Mesothelial cell of epicardium (in vitro differentiated cells): ENCODE results near the gene ATP6V0A1. TPM values are rescaled to one million over a fixed set of nuclear protein-coding genes. Genes with fewer than 3 reads are reported as not detected.
A peak's percentile ranks its signal among the peaks of the same experiment; 100 is the strongest.

ENCODE experiments used
- DNase-seq, 2 experiments: peaks; one replicate each; pipeline ENCODE4 v3.0.0; 2021; ENCODE audit warnings: low spot score in 2 of 2; ENCODE audit not compliant: unreplicated experiment in 2 of 2
- H3K27ac Mint-ChIP-seq: 2 replicates; pipeline ENCODE4 v1.8.0; 2021; ENCODE audit warnings: mixed read lengths
- H3K27me3 Mint-ChIP-seq: 2 replicates; pipeline ENCODE4 v1.8.0; 2021; ENCODE audit warnings: low read depth, mixed read lengths
- H3K36me3 Mint-ChIP-seq: 2 replicates; pipeline ENCODE4 v1.8.0; 2021; ENCODE audit warnings: mixed read lengths
- H3K4me1 Mint-ChIP-seq: 2 replicates; pipeline ENCODE4 v1.8.0; 2021; ENCODE audit warnings: mixed read lengths
- H3K4me3 Mint-ChIP-seq: 2 replicates; pipeline ENCODE4 v1.8.0; 2021; ENCODE audit warnings: mild to moderate bottlenecking, moderate library complexity, mixed read lengths
- H3K9me3 Mint-ChIP-seq: 2 replicates; pipeline ENCODE4 v1.8.0; 2021; ENCODE audit warnings: mixed read lengths
- total RNA-seq: library from RNA; stranded (reverse); gene quantifications from 3 replicates; pipeline ENCODE4 v1.2.1, GENCODE V29; 2021
- TF ChIP-seq, protein P1 (sequence below): fragments of 200-600 bp; sonication (generic); IDR thresholded peaks from one replicate; pipeline ENCODE4 v1.5.0; 2021; ENCODE audit warnings: antibody characterized with exemption; ENCODE audit not compliant: unreplicated experiment

Gene ATP6V0A1
- total RNA-seq, 1 donor from 2014 or later, result 60.4 TPM

DNA sequence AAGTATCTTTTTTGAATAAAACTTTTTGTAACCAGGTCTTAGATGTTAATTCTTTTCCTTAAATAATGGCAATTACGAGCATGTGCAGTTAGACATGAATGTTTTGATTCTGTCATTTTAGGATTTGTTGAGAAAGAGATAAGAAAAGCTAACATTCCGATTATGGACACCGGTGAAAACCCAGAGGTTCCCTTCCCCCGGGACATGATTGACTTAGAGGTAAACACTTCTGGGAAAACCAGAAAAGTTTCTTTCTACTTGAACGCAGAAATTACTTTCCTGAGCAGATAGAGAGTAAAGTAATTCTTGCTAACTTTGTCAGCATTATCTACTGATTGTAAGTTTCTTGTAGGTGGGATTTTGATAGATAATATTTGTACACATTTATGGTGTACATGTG is 9.2 kb downstream of the ATP6V0A1 start:
- TF ChIP-seq, protein P1, sequence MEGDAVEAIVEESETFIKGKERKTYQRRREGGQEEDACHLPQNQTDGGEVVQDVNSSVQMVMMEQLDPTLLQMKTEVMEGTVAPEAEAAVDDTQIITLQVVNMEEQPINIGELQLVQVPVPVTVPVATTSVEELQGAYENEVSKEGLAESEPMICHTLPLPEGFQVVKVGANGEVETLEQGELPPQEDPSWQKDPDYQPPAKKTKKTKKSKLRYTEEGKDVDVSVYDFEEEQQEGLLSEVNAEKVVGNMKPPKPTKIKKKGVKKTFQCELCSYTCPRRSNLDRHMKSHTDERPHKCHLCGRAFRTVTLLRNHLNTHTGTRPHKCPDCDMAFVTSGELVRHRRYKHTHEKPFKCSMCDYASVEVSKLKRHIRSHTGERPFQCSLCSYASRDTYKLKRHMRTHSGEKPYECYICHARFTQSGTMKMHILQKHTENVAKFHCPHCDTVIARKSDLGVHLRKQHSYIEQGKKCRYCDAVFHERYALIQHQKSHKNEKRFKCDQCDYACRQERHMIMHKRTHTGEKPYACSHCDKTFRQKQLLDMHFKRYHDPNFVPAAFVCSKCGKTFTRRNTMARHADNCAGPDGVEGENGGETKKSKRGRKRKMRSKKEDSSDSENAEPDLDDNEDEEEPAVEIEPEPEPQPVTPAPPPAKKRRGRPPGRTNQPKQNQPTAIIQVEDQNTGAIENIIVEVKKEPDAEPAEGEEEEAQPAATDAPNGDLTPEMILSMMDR, result no peak
- Mint-ChIP-seq H3K4me3 (no peak overlapping the region), H3K27ac (peak overlapping the region; percentile 27), H3K36me3 (peaks cover 31% of the 10 kb centered on the region), H3K4me1 (peaks cover 11% of the 10 kb centered on the region), H3K27me3 (no peaks in the 10 kb centered on the region), H3K9me3 (no peaks in the 10 kb centered on the region)
- no peak for DNase-seq

DNA sequence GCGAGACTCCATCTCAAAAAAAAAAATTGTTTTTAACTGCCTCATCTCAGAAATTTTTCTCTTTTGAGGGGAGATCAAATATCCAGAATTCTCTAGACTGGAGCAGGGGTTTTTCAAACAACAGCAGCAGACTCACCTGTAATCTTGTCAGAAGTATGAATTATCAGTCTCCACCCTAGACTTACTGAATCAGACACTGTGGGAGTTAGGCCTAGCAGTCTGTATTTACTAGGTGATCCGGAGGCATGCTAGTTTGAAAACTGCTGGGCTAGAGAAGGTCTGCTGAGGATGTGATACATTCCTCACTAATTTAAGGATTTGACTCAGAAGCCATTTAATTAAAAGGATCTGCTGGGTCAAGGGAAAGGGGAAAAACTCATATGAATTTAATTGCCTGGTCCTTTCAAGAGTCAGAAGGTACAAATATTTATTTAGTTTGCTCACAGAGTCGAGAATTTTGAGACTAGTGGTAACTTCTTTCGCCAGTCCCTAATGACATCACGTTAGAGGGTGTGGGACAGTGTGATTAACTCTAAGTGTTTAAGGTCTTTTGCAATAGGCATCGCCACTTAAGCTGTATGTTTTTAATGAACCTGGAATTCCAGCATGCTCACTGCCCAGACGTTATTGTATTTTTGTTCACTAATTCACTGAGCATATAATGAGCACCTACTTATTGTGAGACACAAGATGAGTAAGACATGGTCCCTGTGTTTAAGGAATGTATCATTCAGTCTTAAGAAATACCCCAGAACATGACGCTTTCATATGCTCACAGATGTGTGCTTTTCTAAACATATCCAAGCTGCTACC is 14.2 kb downstream of the ATP6V0A1 start:
- Mint-ChIP-seq H3K4me3 (no peak overlapping the region), H3K9me3 (no peaks in the 10 kb centered on the region), H3K36me3 (peaks cover 44% of the 10 kb centered on the region), H3K27me3 (no peaks in the 10 kb centered on the region), H3K4me1 (peaks cover 5% of the 10 kb centered on the region), H3K27ac (no peak overlapping the region)
- DNase-seq, result no peak
- TF ChIP-seq, protein P1, result no peak

DNA sequence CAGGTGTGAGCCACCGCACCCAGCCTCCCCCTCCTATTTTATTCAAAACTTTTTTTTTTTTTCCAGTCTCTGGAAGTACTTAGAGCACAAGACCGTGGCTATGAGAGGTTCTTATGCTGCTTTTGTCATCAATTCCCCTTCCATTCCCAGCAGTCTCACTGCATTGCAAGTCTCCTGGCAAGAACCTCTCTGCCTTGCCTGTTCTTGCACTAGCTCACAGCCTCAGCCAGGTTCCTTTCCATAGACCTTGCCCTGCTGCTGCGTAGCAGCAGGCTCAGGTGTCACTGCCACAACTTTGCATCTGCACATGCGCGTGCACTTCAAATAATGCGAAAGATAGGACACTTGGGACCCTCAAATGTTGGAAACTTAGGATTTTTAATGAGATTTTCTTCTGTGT is 15.6 kb downstream of the ATP6V0A1 start:
- Mint-ChIP-seq H3K4me3 (no peak overlapping the region), H3K36me3 (peaks cover 54% of the 10 kb centered on the region), H3K4me1 (no peaks in the 10 kb centered on the region), H3K9me3 (no peaks in the 10 kb centered on the region), H3K27ac (no peak overlapping the region), H3K27me3 (no peaks in the 10 kb centered on the region)
- TF ChIP-seq, protein P1, result no peak
- no peak for DNase-seq

DNA sequence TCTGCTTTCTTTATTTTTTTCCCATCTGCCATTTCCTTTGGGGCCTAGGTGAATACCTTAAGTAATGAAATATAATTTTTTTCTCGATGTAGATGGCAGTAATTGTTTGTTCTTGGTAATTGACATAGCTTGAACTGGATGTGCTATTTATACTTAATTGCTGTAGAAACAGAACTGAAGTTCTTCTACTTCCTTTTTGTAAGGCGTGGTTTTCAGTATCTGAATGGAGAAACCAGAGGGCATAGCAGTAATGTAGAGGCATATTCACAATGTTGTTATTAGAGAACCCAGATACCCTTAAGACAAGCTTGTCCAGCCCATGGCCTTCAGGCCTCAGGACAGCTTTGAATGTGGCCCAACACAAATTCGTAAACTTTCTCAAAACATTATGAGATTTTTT is 16.4 kb downstream of the ATP6V0A1 start:
- DNase-seq, result no peak
- TF ChIP-seq, protein P1, result no peak
- Mint-ChIP-seq H3K27me3 (no peaks in the 10 kb centered on the region), H3K27ac (no peak overlapping the region), H3K9me3 (no peaks in the 10 kb centered on the region), H3K4me1 (no peaks in the 10 kb centered on the region), H3K4me3 (no peak overlapping the region), H3K36me3 (peaks cover 56% of the 10 kb centered on the region)

DNA sequence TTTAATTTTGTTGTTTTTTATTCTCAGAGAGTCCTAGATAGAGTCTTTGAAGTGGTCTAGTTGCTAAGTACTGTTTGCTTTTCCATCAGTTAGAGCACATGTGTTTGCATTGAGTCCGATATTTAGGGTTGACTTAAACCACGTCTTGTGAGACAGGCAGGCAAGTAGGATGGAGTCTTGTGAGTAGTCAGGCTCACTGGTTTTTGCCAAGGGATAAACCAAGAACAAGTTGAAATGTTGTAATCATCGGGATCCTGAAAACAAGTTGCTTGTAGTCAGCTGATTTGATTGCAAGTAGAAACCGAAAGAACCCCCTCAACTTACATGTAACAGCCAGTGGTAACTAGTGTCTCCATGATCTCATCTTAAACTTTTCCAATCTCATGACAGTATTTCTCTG is 17.2 kb downstream of the ATP6V0A1 start:
- Mint-ChIP-seq H3K36me3 (peaks cover 57% of the 10 kb centered on the region), H3K4me1 (no peaks in the 10 kb centered on the region), H3K4me3 (no peak overlapping the region), H3K9me3 (no peaks in the 10 kb centered on the region), H3K27me3 (no peaks in the 10 kb centered on the region), H3K27ac (no peak overlapping the region)
- TF ChIP-seq, protein P1, result no peak
- no peak for DNase-seq

DNA sequence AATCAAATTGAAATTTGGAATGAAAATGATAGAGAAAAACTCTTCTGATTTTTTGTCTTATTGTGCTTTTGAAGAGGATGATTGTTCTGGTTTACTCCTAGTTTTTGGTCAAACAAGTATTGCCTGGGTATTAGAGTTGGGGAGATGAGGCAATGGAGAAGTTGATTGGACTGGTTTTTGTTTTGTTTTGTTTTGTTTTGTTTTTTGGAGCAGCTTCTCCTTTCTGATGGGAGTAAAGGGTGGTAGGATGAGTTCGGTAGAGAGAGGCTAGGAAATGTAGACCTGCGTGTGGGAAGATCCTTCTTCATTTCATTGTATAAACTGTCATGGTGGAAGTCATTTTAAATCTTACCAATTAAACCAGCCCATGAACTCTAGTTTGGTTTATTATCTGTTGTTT is 17.7 kb downstream of the ATP6V0A1 start:
- Mint-ChIP-seq H3K4me3 (no peak overlapping the region), H3K9me3 (no peaks in the 10 kb centered on the region), H3K27ac (no peak overlapping the region), H3K36me3 (peaks cover 57% of the 10 kb centered on the region), H3K27me3 (no peaks in the 10 kb centered on the region), H3K4me1 (no peaks in the 10 kb centered on the region)
- TF ChIP-seq, protein P1, result no peak
- DNase-seq, result no peak
